Measurements from ENCODE around the gene LDHAL6B.

LDHAL6B gene

GRCh38 chr15:59230531-59231055, 23.9 kb downstream of the LDHAL6B start:
- no peak for DNase-seq (ENCODE audit: extremely low read depth, low read depth)
- no peak for TF ChIP-seq CTCF (IDR thresholded peaks at IDR 0.05; ENCODE audit: low read depth, low read length)

- peak; percentile 25 for DNase-seq (ENCODE audit: extremely low read depth, low read depth)
- TF ChIP-seq CTCF (IDR thresholded peaks at IDR 0.05; ENCODE audit: low read depth, low read length): no peak
These were observed 25.8 kb downstream of the LDHAL6B start for GRCh38 chr15:59232476-59232875.

GRCh38 chr15:59236394-59236793, 29.8 kb downstream of the LDHAL6B start:
- DNase-seq (ENCODE audit: extremely low read depth, low read depth): no peak
- TF ChIP-seq CTCF (IDR thresholded peaks at IDR 0.05; ENCODE audit: low read depth, low read length): no peak

- TF ChIP-seq CTCF (IDR thresholded peaks at IDR 0.05; ENCODE audit: low read depth, low read length): no peak
- no peak for DNase-seq (ENCODE audit: extremely low read depth, low read depth)
These were observed 30.6 kb downstream of the LDHAL6B start for GRCh38 chr15:59237119-59237855.

- no peak for TF ChIP-seq CTCF (IDR thresholded peaks at IDR 0.05; ENCODE audit: low read depth, low read length)
- DNase-seq (ENCODE audit: extremely low read depth, low read depth): no peak
These were observed 31.3 kb downstream of the LDHAL6B start for GRCh38 chr15:59237924-59238331.

GRCh38 chr15:59240036-59240435, 33.4 kb downstream of the LDHAL6B start:
- no peak for DNase-seq (ENCODE audit: extremely low read depth, low read depth)
- TF ChIP-seq CTCF (IDR thresholded peaks at IDR 0.05; ENCODE audit: low read depth, low read length): no peak

GRCh38 chr15:59242649-59243048, 36.0 kb downstream of the LDHAL6B start:
- no peak for DNase-seq (ENCODE audit: extremely low read depth, low read depth)
- no peak for TF ChIP-seq CTCF (IDR thresholded peaks at IDR 0.05; ENCODE audit: low read depth, low read length)

All from AG09319 (cell line).